DND-41 (cell line): Measurements from ENCODE around the gene TSPAN7.

Experiments
- ATAC-seq: fragments of 200-7000 bp; cut with Tn5 transposase; 3 replicates; pipeline ENCODE4 v1.9.1; 2021; ENCODE audit warnings: low read depth; ENCODE audit not compliant: insufficient read depth
- DNase-seq: peaks from one replicate; pipeline ENCODE4 v3.0.0-alpha.2; 2020
- H2AFZ ChIP-seq: 2 replicates; pipeline ENCODE4 v1.6.0; 2012; ENCODE audit warnings: low read depth, low read length
- H3K27ac ChIP-seq: 2 replicates; pipeline ENCODE4 v1.5.1; 2012; ENCODE audit warnings: low read length, inconsistent platforms
- H3K27me3 ChIP-seq: fragments of 200-600 bp; sonication (generic); 2 replicates; pipeline ENCODE4 v1.6.0; 2012; ENCODE audit warnings: low read length, mild to moderate bottlenecking, inconsistent platforms; ENCODE audit not compliant: insufficient read depth, poor library complexity
- H3K36me3 ChIP-seq: 2 replicates; pipeline ENCODE4 v1.5.1; 2012; ENCODE audit warnings: low read length, inconsistent platforms; ENCODE audit not compliant: insufficient read depth
- H3K4me1 ChIP-seq: 2 replicates; pipeline ENCODE4 v1.5.1; 2012; ENCODE audit warnings: mild to moderate bottlenecking, low read length; ENCODE audit not compliant: insufficient read depth
- H3K4me2 ChIP-seq: 2 replicates; pipeline ENCODE4 v1.6.0; 2012; ENCODE audit warnings: mild to moderate bottlenecking, moderate library complexity, low read length, inconsistent platforms; ENCODE audit not compliant: insufficient read depth
- H3K4me3 ChIP-seq, 2 experiments: fragments of 200-600 bp in 1 of 2; shearing (Covaris generic) in 1 of 2; 2 replicates each; pipeline ENCODE4 v1.5.1; 2012 to 2016; ENCODE audit warnings: inconsistent platforms in 2 of 2, low read length in 2 of 2, mild to moderate bottlenecking in 2 of 2, low read depth in 1 of 2, moderate library complexity in 1 of 2
- H3K79me2 ChIP-seq: 2 replicates; pipeline ENCODE4 v1.6.0; 2012; ENCODE audit warnings: low read length, inconsistent platforms; ENCODE audit not compliant: insufficient read depth
- H3K9ac ChIP-seq: 2 replicates; pipeline ENCODE4 v1.6.0; 2012; ENCODE audit warnings: low read depth, mild to moderate bottlenecking, inconsistent platforms, low read length, moderate library complexity
- H3K9me3 ChIP-seq: 2 replicates; pipeline ENCODE4 v1.5.1; 2012; ENCODE audit warnings: low read length, moderate library complexity, mild to moderate bottlenecking, inconsistent platforms; ENCODE audit not compliant: insufficient read depth, severe bottlenecking
- H4K20me1 ChIP-seq: 2 replicates; pipeline ENCODE4 v1.6.0; 2012; ENCODE audit warnings: low read length; ENCODE audit not compliant: insufficient read depth
- CTCF ChIP-seq: IDR thresholded peaks from 2 replicates; pipeline ENCODE4 v1.5.1; 2012; ENCODE audit warnings: borderline replicate concordance, low read length, moderate library complexity, mild to moderate bottlenecking; ENCODE audit not compliant: poor library complexity, severe bottlenecking; ENCODE audit errors: extremely low read depth
- EZH2 ChIP-seq: IDR thresholded peaks from 3 replicates; pipeline ENCODE4 v1.6.1; 2012; ENCODE audit warnings: borderline replicate concordance, low read depth, mild to moderate bottlenecking, moderate library complexity, low read length, inconsistent platforms; ENCODE audit not compliant: severe bottlenecking

TSPAN7 gene

GRCh38 chrX:38558686-38559085 lies 2.7 kb upstream of the TSPAN7 start:
- H3K27ac ChIP-seq, result no peak overlapping the region
- DNase-seq (no peak), ATAC-seq (no peak)
- H3K4me3 ChIP-seq, result no peak overlapping the region
- H3K9ac ChIP-seq, result no peak overlapping the region
- no peaks in the 10 kb centered on the region for H3K9me3 ChIP-seq
- no peaks in the 10 kb centered on the region for H3K79me2 ChIP-seq
- no peaks in the 10 kb centered on the region for H3K36me3 ChIP-seq
- H3K4me1 ChIP-seq, result peaks cover 21% of the 10 kb centered on the region
- no peak for TF ChIP-seq CTCF
- no peak for TF ChIP-seq EZH2
- H2AFZ ChIP-seq, result no peak overlapping the region
- H3K27me3 ChIP-seq, result peaks cover 15% of the 10 kb centered on the region
- H3K4me2 ChIP-seq, result no peak overlapping the region
- no peaks in the 10 kb centered on the region for H4K20me1 ChIP-seq

GRCh38 chrX:38560776-38561125 lies 591 bp upstream of the TSPAN7 start:
- Histone ChIP-seq H3K27ac (peak overlapping the region; percentile 47; the same call in 1 of the 2 replicates), H3K4me2 (peak overlapping the region; percentile 79)

GRCh38 chrX:38561951-38562719 lies 793 bp downstream of the TSPAN7 start:
- peak; percentile 22 for DNase-seq
- H3K9ac ChIP-seq, result peak overlapping the region; percentile 50
- no peaks in the 10 kb centered on the region for H3K36me3 ChIP-seq
- H3K4me3 ChIP-seq, result peak overlapping the region; percentile 28 to 62; a peak in 3 of 4 replicates
- H3K4me1 ChIP-seq, result peaks cover 21% of the 10 kb centered on the region
- TF ChIP-seq CTCF (peak; percentile 30), EZH2 (no peak)
- H3K27me3 ChIP-seq, result peaks cover 15% of the 10 kb centered on the region
- H3K79me2 ChIP-seq, result no peaks in the 10 kb centered on the region
- ATAC-seq, result peak; percentile 39; the same call in 2 of the 3 replicates
- no peaks in the 10 kb centered on the region for H4K20me1 ChIP-seq
- H2AFZ ChIP-seq, result peak overlapping the region; percentile 65
- peak overlapping the region; percentile 79 for H3K4me2 ChIP-seq
- no peaks in the 10 kb centered on the region for H3K9me3 ChIP-seq
- no peak overlapping the region for H3K27ac ChIP-seq

More at GRCh38 chrX:38560776-38561125, 591 bp upstream of the TSPAN7 start:
- H3K27me3 ChIP-seq, result peaks cover 15% of the 10 kb centered on the region
- H3K79me2 ChIP-seq, result no peaks in the 10 kb centered on the region
- peak overlapping the region in 1 of 2 experiments; percentile 59; a peak in 3 of 4 replicates for H3K4me3 ChIP-seq
- H3K9ac ChIP-seq, result peak overlapping the region; percentile 60
- peaks cover 21% of the 10 kb centered on the region for H3K4me1 ChIP-seq
- H3K36me3 ChIP-seq, result no peaks in the 10 kb centered on the region
- peak overlapping the region; percentile 77 for H2AFZ ChIP-seq
- ATAC-seq, result no peak
- TF ChIP-seq CTCF (no peak), EZH2 (no peak)
- H3K9me3 ChIP-seq, result no peaks in the 10 kb centered on the region
- H4K20me1 ChIP-seq, result no peaks in the 10 kb centered on the region
- no peak for DNase-seq
